HG03097 (cell line): ENCODE measurements around the gene KREMEN1.

Source experiments
- ATAC-seq: cut with Tn5 transposase; IDR thresholded peaks from one replicate; pipeline ENCODE4 v1.9.1; 2021; ENCODE audit not compliant: unreplicated experiment, low FRiP score

KREMEN1 gene

GRCh38 chr22:29146771-29147170 is 73.9 kb downstream of the KREMEN1 start:
- no peak for ATAC-seq

DNA sequence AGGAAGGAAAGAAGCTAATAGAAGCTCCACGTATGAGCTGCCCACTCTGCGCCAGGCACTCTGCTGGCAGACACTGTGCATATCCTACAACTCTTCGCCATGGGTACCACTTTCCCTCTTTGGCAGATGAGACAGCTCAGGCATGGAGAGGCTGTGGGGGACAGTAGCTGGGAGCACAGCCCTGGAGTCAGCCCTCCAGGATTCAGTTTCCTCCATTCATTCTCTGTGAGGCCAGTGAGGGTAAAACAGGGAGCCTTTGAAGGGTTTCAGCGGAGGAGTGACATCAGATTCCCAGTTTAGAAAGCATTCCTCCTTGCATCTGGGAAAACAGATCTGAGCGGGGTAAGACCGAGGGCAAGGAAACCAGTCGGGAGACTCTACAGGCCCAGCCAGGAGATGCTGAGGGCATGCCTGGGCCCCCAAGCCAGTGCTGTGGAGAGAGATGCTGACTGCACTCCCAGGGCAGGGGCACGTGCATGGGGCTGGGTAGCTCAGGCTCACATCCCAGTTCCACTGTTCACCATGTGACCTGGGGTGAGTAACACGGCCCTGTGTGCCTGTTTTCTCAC is 74.6 kb downstream of the KREMEN1 start:
- ATAC-seq: no peak

DNA sequence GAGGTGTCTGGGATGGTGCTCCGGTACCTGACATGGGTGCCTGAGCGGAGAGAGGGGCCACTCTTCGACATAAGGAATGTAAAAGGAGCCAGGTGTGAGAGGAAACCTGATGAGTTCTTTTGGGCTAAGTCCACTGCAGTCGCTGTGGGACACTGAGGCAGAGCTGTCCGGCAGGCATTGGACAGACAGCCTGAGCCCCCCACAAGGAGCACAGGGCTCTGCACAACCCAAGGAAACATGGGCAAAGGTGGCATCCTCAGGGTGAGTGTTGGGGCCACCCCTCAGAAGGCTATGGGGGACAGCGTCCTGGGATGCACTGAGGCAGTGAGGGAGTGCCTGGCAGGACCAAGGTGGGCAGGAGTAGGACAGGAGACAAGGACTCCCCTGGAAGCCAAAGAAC is 75.2 kb downstream of the KREMEN1 start:
- ATAC-seq: no peak

- no peak for ATAC-seq
These were observed 76.0 kb downstream of the KREMEN1 start for GRCh38 chr22:29148826-29149225.

DNA sequence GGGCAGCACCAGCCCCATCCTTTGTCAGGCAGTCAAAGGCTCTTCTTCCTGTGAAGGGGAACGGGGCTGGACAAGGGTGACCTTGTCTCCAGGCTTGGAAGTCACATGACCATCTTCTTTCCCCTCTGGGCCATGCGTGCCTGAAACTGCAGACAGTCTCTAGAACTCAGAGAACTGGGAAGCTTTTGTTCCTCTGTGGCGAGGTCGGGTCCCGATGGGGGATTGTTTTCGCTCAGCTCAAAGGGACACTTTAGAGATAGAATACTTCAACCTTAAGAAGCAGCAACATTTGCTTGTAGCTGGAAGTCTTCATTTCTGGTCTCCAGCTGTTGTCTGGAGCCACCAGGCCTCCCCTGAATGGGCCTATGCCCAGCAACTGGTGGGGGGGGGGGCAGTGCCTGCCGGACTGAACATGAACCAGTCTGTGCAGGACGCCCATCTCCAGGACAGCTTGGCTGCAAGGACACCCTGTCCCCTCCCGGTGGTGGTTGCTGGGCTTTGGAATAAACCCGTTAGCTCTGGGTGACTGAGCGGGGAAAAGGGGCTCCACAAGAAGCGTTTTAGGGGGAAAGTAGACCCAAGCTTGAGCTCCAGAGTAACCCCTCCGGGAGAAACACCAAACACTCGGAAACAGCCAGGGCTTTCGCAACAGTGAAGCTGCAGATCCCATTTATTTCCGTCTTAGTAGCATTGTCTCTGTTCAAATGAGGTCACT is 77.2 kb downstream of the KREMEN1 start:
- no peak for ATAC-seq

- ATAC-seq: no peak
These were observed 77.9 kb downstream of the KREMEN1 start for GRCh38 chr22:29150701-29151100.

DNA sequence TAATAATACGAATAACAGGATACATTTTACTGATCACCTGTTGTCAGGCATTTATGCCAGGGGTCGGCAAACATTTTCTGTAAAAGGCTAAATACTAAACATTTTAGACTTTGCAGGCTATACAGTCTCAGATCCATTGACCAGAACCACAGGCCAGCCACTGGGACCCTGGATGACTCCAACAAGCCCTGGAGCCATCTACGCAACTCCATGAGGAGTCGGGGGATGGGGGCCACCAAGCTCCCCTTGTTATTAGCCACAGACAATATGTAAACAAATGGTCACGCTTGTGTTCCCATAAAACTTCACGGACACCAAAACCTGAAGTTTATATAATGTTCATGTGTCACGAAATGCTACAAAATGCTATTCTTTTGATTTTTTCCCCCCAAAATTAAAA is 78.5 kb downstream of the KREMEN1 start:
- no peak for ATAC-seq

DNA sequence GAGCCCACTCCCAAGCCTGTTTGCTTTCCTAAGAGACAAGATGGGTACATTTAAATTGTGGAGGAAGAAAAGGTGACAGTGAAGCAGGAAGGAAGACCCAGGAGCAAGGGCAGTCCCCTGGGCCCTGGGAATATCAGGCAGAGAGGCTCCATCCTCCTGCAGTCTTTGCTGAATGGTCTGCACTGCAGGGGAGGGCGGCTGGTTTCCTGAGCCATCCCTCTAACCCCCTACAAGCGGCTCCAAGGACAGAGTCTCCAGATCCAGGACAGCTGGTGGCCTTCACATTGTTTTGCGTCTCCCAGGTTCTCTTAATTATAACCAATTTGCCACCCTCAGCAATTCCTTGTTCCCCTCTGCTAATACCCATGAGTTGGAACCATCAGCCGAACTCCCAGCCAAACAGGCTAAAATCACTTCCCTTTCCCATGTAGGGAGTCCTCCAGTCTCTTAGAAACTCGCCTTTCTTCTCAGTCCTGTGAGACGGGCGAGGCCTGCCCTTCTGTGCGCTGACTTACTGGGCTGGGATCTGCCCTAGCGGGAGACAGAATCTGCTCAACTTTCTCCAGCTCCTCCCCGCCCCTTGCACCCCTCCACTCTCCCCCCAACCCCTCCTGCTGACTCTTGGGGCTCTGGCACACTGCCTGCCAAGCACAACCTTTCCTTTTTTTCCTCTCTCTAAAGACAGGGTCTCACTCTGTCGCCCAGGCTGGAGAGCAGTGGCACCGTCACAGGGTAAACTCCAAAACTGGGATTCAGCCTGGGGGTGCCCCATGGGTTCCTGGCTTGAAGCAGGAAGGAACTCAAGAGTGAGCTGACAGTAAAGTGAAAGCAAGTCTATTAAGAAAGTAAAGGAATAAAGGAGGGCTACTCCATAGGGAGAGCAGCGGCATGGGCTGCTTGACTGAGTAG is 79.5 kb downstream of the KREMEN1 start:
- ATAC-seq: no peak

- no peak for ATAC-seq
These were observed 80.3 kb downstream of the KREMEN1 start for GRCh38 chr22:29152954-29153719.

GRCh38 chr22:29154364-29155048 is 81.7 kb downstream of the KREMEN1 start:
- ATAC-seq: no peak

GRCh38 chr22:29155966-29156365 is 83.1 kb downstream of the KREMEN1 start:
- no peak for ATAC-seq

- ATAC-seq: no peak
These were observed 83.7 kb downstream of the KREMEN1 start for GRCh38 chr22:29156507-29156906.

GRCh38 chr22:29157759-29158535 is 85.1 kb downstream of the KREMEN1 start:
- ATAC-seq: no peak

DNA sequence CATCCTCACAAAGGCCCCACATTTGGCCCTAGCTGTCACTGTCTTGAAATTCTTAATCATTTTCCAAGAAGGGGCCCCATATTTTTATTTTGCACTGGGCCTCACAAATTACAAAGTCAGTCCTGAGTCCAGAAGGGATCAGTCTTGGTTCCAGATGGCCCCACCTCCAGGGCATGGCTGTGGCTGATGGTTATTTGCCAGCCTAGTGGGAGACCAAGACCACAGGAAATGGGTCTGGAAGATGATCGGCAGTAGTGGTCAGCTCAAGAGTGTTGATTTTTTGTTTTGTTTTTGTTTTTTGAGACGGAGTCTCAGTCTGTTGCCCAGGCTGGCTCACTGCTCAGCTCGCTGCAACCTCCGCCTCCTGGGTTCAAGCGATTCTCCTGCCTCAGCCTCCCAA is 85.7 kb downstream of the KREMEN1 start:
- ATAC-seq: no peak

DNA sequence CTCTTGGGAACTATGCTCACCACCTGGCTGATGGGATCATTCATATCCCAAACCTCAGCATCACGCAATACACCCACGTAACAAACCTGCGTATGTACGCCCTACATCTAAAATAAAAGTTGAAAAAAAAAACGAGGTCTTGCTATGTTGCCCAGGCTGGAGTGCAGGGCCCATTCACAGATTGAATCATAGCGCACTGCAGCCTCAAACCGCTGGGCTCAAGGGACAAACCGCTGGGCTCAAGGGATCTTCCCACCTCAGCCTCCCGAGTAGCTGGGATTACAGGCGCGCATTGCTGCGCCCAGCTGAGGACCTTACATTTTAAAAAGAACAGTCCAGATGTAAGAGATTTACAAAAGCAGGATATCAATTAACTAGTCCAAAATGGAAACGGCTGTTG is 91.0 kb downstream of the KREMEN1 start:
- ATAC-seq: no peak

DNA sequence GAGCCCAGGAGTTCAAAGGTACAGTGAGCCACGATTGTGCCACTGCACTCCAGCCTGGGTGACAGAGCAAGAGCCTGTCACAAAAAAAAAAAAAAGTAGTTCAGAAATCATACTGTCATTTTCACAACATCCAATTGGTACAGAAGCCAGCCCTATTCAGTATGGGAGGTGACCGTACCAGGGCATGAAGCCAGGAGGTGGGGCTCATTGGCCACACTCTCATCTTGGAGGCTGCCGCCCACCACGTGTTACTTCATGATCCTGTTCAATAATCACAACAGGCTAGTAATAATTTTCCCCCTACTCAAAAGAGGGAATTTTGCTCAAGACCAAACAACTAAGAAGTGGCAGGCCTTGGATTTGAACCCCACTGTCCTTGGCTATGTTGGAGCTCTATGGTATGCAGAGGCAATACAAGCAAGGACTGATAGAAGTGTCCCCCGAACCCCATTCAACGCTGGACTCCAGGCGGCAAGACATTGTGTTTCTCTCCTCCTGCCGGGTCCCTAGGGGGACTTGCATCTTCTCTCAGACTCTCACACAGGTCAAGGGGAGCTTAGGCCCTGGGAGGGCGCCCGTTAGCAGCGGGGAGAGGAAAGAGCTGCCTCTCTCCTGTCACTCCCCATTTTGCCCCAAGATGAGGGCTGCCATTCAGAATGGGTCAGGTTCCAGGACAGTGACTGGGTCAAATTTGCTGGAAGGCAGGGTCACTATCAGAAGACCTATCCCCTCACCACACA is 92.7 kb downstream of the KREMEN1 start:
- ATAC-seq: no peak

GRCh38 chr22:29166180-29166579 is 93.3 kb downstream of the KREMEN1 start:
- no peak for ATAC-seq

GRCh38 chr22:29167032-29167911 is 94.4 kb downstream of the KREMEN1 start:
- peak; percentile 93 for ATAC-seq
